WTC11 (cell line): ENCODE results near the gene DOK7. TPM values are rescaled to one million over a fixed set of nuclear protein-coding genes. Genes with fewer than 3 reads are reported as not detected.

ENCODE experiments used
- ATAC-seq: fragments of 200-7000 bp; cut with Tn5 transposase; 2 replicates; pipeline ENCODE4 v1.10.0; 2021; ENCODE audit warnings: mild to moderate bottlenecking, moderate library complexity
- CTCF ChIA-PET: fragments of 300-600 bp; sonication (Branson Sonifier 250); formaldehyde crosslinking; loops from one replicate; lab custom pipeline; 2021; ENCODE audit warnings: antibody characterized with exemption; lab: Charles Lee
- POLR2A ChIA-PET: fragments of 350-600 bp; sonication (Branson Sonifier 250); formaldehyde crosslinking; loops from one replicate; lab custom pipeline; 2021; ENCODE audit warnings: antibody characterized with exemption; lab: Charles Lee
- DNase-seq: peaks from one replicate; pipeline ENCODE4 v3.0.0; 2021; ENCODE audit warnings: low spot score
- H3K27ac Mint-ChIP-seq: 2 replicates; pipeline ENCODE4 v1.8.0; 2021; ENCODE audit warnings: mixed read lengths
- H3K27me3 Mint-ChIP-seq: 2 replicates; pipeline ENCODE4 v1.8.0; 2021; ENCODE audit warnings: low read depth, mild to moderate bottlenecking, moderate library complexity, mixed read lengths
- H3K36me3 Mint-ChIP-seq: 2 replicates; pipeline ENCODE4 v1.8.0; 2021; ENCODE audit warnings: mixed read lengths
- H3K4me1 Mint-ChIP-seq: 2 replicates; pipeline ENCODE4 v1.8.0; 2022; ENCODE audit warnings: mixed read lengths
- H3K4me3 Mint-ChIP-seq: 2 replicates; pipeline ENCODE4 v1.8.0; 2021; ENCODE audit warnings: mild to moderate bottlenecking, moderate library complexity, mixed read lengths
- H3K9me3 Mint-ChIP-seq: 2 replicates; pipeline ENCODE4 v1.8.0; 2021; ENCODE audit warnings: mixed read lengths
- AR ChIP-seq: fragments of 250-450 bp; sonication (Bioruptor Pico); IDR thresholded peaks from 2 replicates; pipeline ENCODE4 v1.9.0; 2021; ENCODE audit warnings: mild to moderate bottlenecking
- ATF2 ChIP-seq: sonication (generic); formaldehyde crosslinking; IDR thresholded peaks from 2 replicates; pipeline ENCODE4 v1.8.1; 2022; ENCODE audit warnings: low read depth, missing genetic modification reagents, borderline replicate concordance
- CREB1 ChIP-seq: sonication (generic); formaldehyde crosslinking; IDR thresholded peaks from 2 replicates; pipeline ENCODE4 v1.8.0; 2023; ENCODE audit warnings: mild to moderate bottlenecking, missing genetic modification reagents
- CREM ChIP-seq: sonication (generic); formaldehyde crosslinking; IDR thresholded peaks from 2 replicates; pipeline ENCODE4 v1.8.1; 2022; ENCODE audit warnings: mild to moderate bottlenecking, missing genetic modification reagents, moderate library complexity
- ELF4 ChIP-seq: sonication (generic); formaldehyde crosslinking; IDR thresholded peaks from 2 replicates; pipeline ENCODE4 v1.8.1; 2022; ENCODE audit warnings: low read depth, mild to moderate bottlenecking, moderate library complexity, missing genetic modification reagents
- FOXP1 ChIP-seq: sonication (generic); formaldehyde crosslinking; IDR thresholded peaks from 2 replicates; pipeline ENCODE4 v1.8.0; 2022; ENCODE audit warnings: missing genetic modification reagents, mild to moderate bottlenecking, moderate library complexity, borderline replicate concordance
- GABPB1 ChIP-seq: sonication (generic); formaldehyde crosslinking; IDR thresholded peaks from 2 replicates; pipeline ENCODE4 v1.8.1; 2023; ENCODE audit warnings: mild to moderate bottlenecking, missing genetic modification reagents
- HMGA2 ChIP-seq: fragments of 250-450 bp; sonication (Bioruptor Pico); IDR thresholded peaks from 2 replicates; pipeline ENCODE4 v1.4.0; 2021; ENCODE audit warnings: mild to moderate bottlenecking, moderate library complexity
- HMGXB4 ChIP-seq: sonication (generic); formaldehyde crosslinking; IDR thresholded peaks from 2 replicates; pipeline ENCODE4 v1.8.1; 2023; ENCODE audit warnings: mild to moderate bottlenecking, moderate library complexity, missing genetic modification reagents
- MLX ChIP-seq: sonication (generic); formaldehyde crosslinking; IDR thresholded peaks from 2 replicates; pipeline ENCODE4 v1.8.1; 2023; ENCODE audit warnings: mild to moderate bottlenecking, missing genetic modification reagents, moderate library complexity
- MYBL2 ChIP-seq: sonication (generic); formaldehyde crosslinking; IDR thresholded peaks from 2 replicates; pipeline ENCODE4 v1.8.1; 2023; ENCODE audit warnings: mild to moderate bottlenecking, moderate library complexity, missing genetic modification reagents
- NR2C2 ChIP-seq: sonication (generic); formaldehyde crosslinking; IDR thresholded peaks from 2 replicates; pipeline ENCODE4 v1.8.0; 2022; ENCODE audit warnings: mild to moderate bottlenecking, missing genetic modification reagents
- SP1 ChIP-seq: sonication (generic); formaldehyde crosslinking; conservative IDR thresholded peaks from 2 replicates; pipeline ENCODE4 v1.8.1; 2022; ENCODE audit warnings: missing genetic modification reagents
- ZMAT4 ChIP-seq: fragments of 250-450 bp; sonication (Bioruptor Pico); IDR thresholded peaks from 2 replicates; pipeline ENCODE4 v1.9.0; 2021; ENCODE audit warnings: mild to moderate bottlenecking
- ZNF423 ChIP-seq: fragments of 250-450 bp; sonication (Bioruptor Pico); IDR thresholded peaks from 2 replicates; pipeline ENCODE4 v2.1.2; 2022; ENCODE audit warnings: mild to moderate bottlenecking, moderate library complexity
- total RNA-seq: library from RNA; stranded (reverse); gene quantifications from 3 replicates; pipeline ENCODE4 v1.2.3, GENCODE V29; 2021
- TF ChIP-seq, protein P1 (sequence below): sonication (generic); formaldehyde crosslinking; conservative IDR thresholded peaks from 2 replicates; pipeline ENCODE4 v1.8.1; 2022; ENCODE audit warnings: mild to moderate bottlenecking, missing genetic modification reagents
- TF ChIP-seq, protein P2 (sequence below): sonication (generic); formaldehyde crosslinking; IDR thresholded peaks from 2 replicates; pipeline ENCODE4 v1.8.1; 2022; ENCODE audit warnings: mild to moderate bottlenecking, missing genetic modification reagents, moderate library complexity, borderline replicate concordance
- TF ChIP-seq, protein P3 (sequence below): fragments of 250-450 bp; sonication (Bioruptor Pico); IDR thresholded peaks from 2 replicates; pipeline ENCODE4 v1.9.0; 2021; ENCODE audit warnings: moderate library complexity, mild to moderate bottlenecking, inconsistent platforms, borderline replicate concordance

The DOK7 gene
- total RNA-seq, 1 experiment from 2014 or later, result 0.22 TPM

DNA sequence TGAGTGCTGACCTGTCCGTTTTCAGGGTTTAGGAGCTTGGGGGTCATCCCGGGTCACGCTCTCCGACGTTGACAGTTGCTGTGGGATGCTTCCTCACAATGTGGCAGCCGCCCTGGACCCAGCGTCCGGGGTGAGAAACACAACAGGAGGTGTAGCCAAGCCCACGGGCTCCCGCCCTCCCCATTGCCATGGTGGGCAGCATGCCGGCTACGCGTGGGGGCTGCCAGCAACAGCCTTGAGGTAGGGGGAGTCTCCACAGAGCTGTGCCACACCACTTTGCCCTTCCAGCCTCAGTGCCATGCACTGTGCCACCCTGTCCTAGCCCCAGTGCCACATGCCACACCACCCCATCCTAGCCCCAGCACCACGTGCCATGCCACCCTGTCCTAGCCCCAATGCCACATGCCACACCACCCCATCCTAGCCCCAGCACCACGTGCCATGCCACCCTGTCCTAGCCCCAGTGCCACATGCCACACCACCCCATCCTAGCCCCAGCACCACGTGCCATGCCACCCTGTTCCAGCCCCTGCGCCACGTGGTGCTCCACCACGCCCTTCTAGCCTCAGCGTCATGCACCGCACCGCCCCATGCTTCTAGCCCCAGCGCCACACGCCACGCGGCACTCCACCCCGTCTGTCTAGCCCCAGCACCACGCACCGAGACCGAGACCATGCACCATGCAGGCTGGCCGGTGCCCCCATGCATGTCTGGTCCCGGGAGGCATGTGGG is 29.8 kb upstream of the DOK7 start (continued):
- TF ChIP-seq HMGXB4, result no peak
- TF ChIP-seq GABPB1 (CRISPR knock-in tag), result no peak
- no peak for TF ChIP-seq CREB1 (CRISPR knock-in tag)

- CTCF ChIA-PET, result interaction anchor here (0.5 to 2.9 kb wide), 46 partner anchors 8 to 508 kb away, joined by 3 to 51 read pairs (median 4); partner anchors contain the start of gene DOK7
- Mint-ChIP-seq H3K27ac (no peak overlapping the region), H3K9me3 (no peaks in the 10 kb centered on the region), H3K4me1 (no peaks in the 10 kb centered on the region), H3K36me3 (no peaks in the 10 kb centered on the region), H3K27me3 (no peaks in the 10 kb centered on the region), H3K4me3 (no peak overlapping the region)
- POLR2A ChIA-PET, result interaction anchor here (0.8 kb wide), 1 partner anchor 20 kb away, joined by 3 read pairs; no protein-coding TSS in a partner anchor
- DNase-seq (peak; percentile 36), ATAC-seq (peak; percentile 69)
- no peak for TF ChIP-seq ZMAT4 (CRISPR knock-in tag)
- TF ChIP-seq CREM (CRISPR knock-in tag), result no peak
- TF ChIP-seq HMGA2 (CRISPR knock-in tag), result no peak
- TF ChIP-seq, protein P1, sequence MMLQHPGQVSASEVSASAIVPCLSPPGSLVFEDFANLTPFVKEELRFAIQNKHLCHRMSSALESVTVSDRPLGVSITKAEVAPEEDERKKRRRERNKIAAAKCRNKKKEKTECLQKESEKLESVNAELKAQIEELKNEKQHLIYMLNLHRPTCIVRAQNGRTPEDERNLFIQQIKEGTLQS (CRISPR knock-in tag), result no peak
- no peak for TF ChIP-seq SP1 (CRISPR knock-in tag)
- no peak for TF ChIP-seq ATF2 (CRISPR knock-in tag)
- no peak for TF ChIP-seq MLX
- no peak for TF ChIP-seq FOXP1 (CRISPR knock-in tag)
- TF ChIP-seq, protein P2, sequence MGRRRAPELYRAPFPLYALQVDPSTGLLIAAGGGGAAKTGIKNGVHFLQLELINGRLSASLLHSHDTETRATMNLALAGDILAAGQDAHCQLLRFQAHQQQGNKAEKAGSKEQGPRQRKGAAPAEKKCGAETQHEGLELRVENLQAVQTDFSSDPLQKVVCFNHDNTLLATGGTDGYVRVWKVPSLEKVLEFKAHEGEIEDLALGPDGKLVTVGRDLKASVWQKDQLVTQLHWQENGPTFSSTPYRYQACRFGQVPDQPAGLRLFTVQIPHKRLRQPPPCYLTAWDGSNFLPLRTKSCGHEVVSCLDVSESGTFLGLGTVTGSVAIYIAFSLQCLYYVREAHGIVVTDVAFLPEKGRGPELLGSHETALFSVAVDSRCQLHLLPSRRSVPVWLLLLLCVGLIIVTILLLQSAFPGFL, result no peak
- TF ChIP-seq, protein P3, sequence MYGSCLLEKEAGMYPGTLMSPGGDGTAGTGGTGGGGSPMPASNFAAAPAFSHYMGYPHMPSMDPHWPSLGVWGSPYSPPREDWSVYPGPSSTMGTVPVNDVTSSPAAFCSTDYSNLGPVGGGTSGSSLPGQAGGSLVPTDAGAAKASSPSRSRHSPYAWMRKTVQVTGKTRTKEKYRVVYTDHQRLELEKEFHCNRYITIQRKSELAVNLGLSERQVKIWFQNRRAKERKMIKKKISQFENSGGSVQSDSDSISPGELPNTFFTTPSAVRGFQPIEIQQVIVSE (CRISPR knock-in tag), result no peak
- TF ChIP-seq NR2C2 (CRISPR knock-in tag), result no peak
- TF ChIP-seq ZNF423 (CRISPR knock-in tag), result peak; percentile 97
- no peak for TF ChIP-seq AR
- TF ChIP-seq HMGXB4, result 0 out of 2 replicates have a peak, but pooled peaks have one; percentile 49
- no peak for TF ChIP-seq MYBL2 (CRISPR knock-in tag)
- no peak for TF ChIP-seq ELF4 (CRISPR knock-in tag)
Measured at GRCh38 chr4:3434881-3435685, 28.0 kb upstream of the DOK7 start.
